Natural killer cell (primary cell): ENCODE results near the gene ERV3-1. TPM values are rescaled to one million over a fixed set of nuclear protein-coding genes. Genes with fewer than 3 reads are reported as not detected.
"Not testable (repeated sequence)": the region's sequence is repeated elsewhere in the genome, so short reads cannot be mapped to it uniquely, and the experiment has no call there.

Experiments
- ATAC-seq, 3 donors: fragments of 150-1000 bp in 2 of 3; fragments of 200-7000 bp in 1 of 3; cut with Tn5 transposase; 1 replicate in 1 of 3; 2 replicates in 2 of 3; pipeline ENCODE4 v1.10.0; 2021; ENCODE audit warnings: mild to moderate bottlenecking in 2 of 3, moderate library complexity in 2 of 3
- DNase-seq, 2 donors: peaks; one replicate each; pipeline versions ENCODE4 v3.0.0 to v3.0.0-alpha.2; 2013 to 2021; ENCODE audit warnings: mixed read lengths in 1 of 2
- H3K27ac ChIP-seq: one replicate; pipeline ENCODE4 v1.5.1; 2013; ENCODE audit warnings: mild to moderate bottlenecking, low read length
- H3K27me3 ChIP-seq: one replicate; pipeline ENCODE4 v1.6.1; 2013; ENCODE audit warnings: low read length; ENCODE audit not compliant: control insufficient read depth, insufficient read depth
- H3K36me3 ChIP-seq: one replicate; pipeline ENCODE4 v1.6.1; 2013; ENCODE audit warnings: low read length; ENCODE audit not compliant: control insufficient read depth, insufficient read depth
- H3K4me1 ChIP-seq: one replicate; pipeline ENCODE4 v1.6.1; 2013; ENCODE audit warnings: low read length; ENCODE audit not compliant: control insufficient read depth, insufficient read depth
- H3K4me3 ChIP-seq: one replicate; pipeline ENCODE4 v1.5.1; 2013; ENCODE audit warnings: low read length
- H3K9me3 ChIP-seq: one replicate; pipeline ENCODE4 v1.6.1; 2013; ENCODE audit warnings: low read length; ENCODE audit not compliant: control insufficient read depth, insufficient read depth
- H3K27ac Mint-ChIP-seq, 2 donors: one replicate each; pipeline ENCODE4 v1.8.0; 2022; ENCODE audit warnings: mild to moderate bottlenecking in 2 of 2, mixed read lengths in 2 of 2, moderate library complexity in 1 of 2
- H3K27me3 Mint-ChIP-seq, 2 donors: one replicate each; pipeline ENCODE4 v1.8.0; 2022; ENCODE audit warnings: low read depth in 2 of 2, mixed read lengths in 2 of 2
- H3K36me3 Mint-ChIP-seq: one replicate; pipeline ENCODE4 v1.8.0; 2022; ENCODE audit warnings: mixed read lengths
- H3K4me1 Mint-ChIP-seq, 2 donors: one replicate each; pipeline ENCODE4 v1.8.0; 2022; ENCODE audit warnings: mixed read lengths in 2 of 2
- H3K4me3 Mint-ChIP-seq: one replicate; pipeline ENCODE4 v1.8.0; 2022; ENCODE audit warnings: mild to moderate bottlenecking, moderate library complexity, mixed read lengths
- H3K9me3 Mint-ChIP-seq, 2 donors: one replicate each; pipeline ENCODE4 v1.8.0; 2022; ENCODE audit warnings: mixed read lengths in 2 of 2
- CTCF ChIP-seq: fragments of 200-600 bp; IDR thresholded peaks from one replicate; pipeline ENCODE4 v1.8.0; 2022; ENCODE audit warnings: antibody characterized with exemption
- WGBS: methylation state at CpG from one replicate; pipeline ENCODE4 v1.1.7; 2013; ENCODE audit warnings: missing lambda C conversion rate; ENCODE audit not compliant: insufficient coverage; 5-methylcytosine and 5-hydroxymethylcytosine counted together
- intact Hi-C: fragments of 100-400 bp; cut with micrococcal nuclease; formaldehyde crosslinking; loops from one replicate; pipeline ENCODE4 v1.14.2; 2022
- total RNA-seq, 4 donors: library from RNA; stranded (reverse); fragments of 120-200 nt in 1 of 4; gene quantifications; one replicate each; pipeline versions ENCODE4 v1.2.3 to v1.2.4, GENCODE V29; 2013 to 2022

The ERV3-1 gene
- total RNA-seq, 3 donors from 2014 or later (not counting 1 experiment from before 2014, with no cell fraction given): 26.3 to 35.1 (median 34.2) TPM

DNA sequence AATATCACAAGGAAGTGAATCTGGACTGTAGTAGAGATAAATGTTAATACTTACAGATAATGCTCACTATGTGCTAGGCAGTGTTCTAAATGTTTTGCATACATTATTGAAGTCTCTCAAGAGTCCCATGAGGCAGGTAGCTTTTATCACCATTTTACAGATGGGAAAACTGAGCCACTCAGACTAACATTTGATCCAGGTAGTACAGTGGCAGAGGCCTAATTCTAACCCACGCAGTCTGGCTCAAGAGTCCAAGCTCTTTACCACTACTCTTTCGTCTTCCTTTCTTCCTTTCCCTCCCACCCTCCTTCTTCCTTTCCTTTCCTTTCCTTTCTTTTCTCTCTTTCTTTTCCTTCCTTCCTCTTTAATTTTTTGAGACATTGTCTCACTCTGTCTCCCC is 39.1 kb upstream of the ERV3-1 start:
- H3K4me3 ChIP-seq, H3K9me3 ChIP-seq, ATAC-seq, H3K27me3 ChIP-seq, intact Hi-C loops, H3K9me3 Mint-ChIP-seq, H3K27ac ChIP-seq, DNase-seq, H3K27me3 Mint-ChIP-seq, H3K36me3 Mint-ChIP-seq, H3K4me3 Mint-ChIP-seq, H3K27ac Mint-ChIP-seq, H3K36me3 ChIP-seq, H3K4me1 ChIP-seq: not testable (repeated sequence)
- H3K4me1 Mint-ChIP-seq: peaks cover 8 to 10% of the 10 kb centered on the region in 2 donors
- 97% methylated on average over 2 of the region's 2 CpGs for WGBS

GRCh38 chr7:65038767-65039166 is 32.3 kb upstream of the ERV3-1 start:
- intact Hi-C loops: loop anchor here (5.0 kb wide), 1 partner anchor 44 kb away; no protein-coding TSS in a partner anchor
- Mint-ChIP-seq H3K4me1 (peaks cover 6 to 11% of the 10 kb centered on the region in 2 donors), H3K4me3 (peak overlapping the region; percentile 85), H3K27ac (peak overlapping the region; percentile 47 to 67)
- H3K36me3 Mint-ChIP-seq, H3K9me3 ChIP-seq, H3K9me3 Mint-ChIP-seq, H3K27me3 Mint-ChIP-seq, H3K36me3 ChIP-seq, H3K27me3 ChIP-seq: not testable (repeated sequence)
- peak overlapping the region; percentile 53 for H3K4me3 ChIP-seq
- peak overlapping the region; percentile 40 for H3K27ac ChIP-seq
- ATAC-seq (peak in 1 of 3 donors; percentile 9), DNase-seq (peak in 1 of 2 donors; percentile 34)
- H3K4me1 ChIP-seq: peaks cover 10% of the 10 kb centered on the region
- WGBS: 0% methylated on average over 35 of the region's 35 CpGs

DNA sequence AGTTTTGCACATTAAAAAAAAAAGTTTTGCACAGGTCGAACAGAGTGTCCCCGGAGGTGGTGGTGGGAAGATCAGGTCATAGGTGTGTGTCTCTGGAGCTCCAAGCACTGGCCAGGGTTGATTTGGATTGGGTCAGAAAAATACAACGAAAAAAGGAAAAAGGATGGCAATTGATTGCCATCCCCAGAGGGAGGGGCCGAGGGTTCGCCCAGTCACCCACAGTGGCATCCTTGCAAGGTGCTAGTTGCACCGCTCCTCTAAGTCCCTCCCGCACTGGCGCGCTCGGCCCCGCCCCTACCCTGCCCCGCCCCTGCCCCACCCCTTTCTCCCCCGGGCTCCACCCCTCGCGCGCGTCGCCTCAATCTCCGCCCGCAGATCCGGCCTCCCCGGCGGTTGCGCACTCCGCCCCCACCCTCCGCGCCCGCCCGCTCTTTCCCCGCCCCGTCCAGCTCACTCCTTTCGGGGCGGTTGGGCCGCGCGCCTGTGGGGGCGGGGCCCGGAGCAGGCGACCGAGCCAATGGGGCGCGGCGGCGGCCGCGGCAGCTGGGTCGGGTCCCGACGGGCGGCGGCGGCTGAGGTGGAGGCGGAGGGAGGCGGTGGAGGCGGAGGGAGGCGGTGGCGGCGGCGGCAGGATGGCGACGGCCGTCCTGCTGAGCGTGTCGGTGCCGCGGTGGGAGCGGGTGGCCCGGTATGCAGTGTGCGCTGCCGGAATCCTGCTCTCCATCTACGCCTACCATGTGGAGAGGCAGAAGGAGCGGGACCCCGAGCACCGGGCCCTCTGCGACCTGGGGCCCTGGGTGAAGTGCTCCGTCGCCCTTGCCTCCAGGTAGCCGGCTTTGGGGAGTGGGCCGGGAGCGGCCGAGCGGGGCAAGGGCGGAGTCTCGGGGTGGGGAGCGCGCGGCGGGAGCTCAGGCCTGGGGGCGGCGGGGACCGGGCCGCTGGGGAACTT is 31.5 kb upstream of the ERV3-1 start:
- Histone ChIP-seq H3K4me3 (peak overlapping the region; percentile 82), H3K9me3 (no peaks in the 10 kb centered on the region), H3K36me3 (no peaks in the 10 kb centered on the region), H3K27me3 (no peaks in the 10 kb centered on the region), H3K27ac (peak overlapping the region; percentile 81), H3K4me1 (peaks cover 10% of the 10 kb centered on the region)
- Mint-ChIP-seq H3K4me3 (peak overlapping the region; percentile 85), H3K9me3 (no peaks in the 10 kb centered on the region), H3K27ac (peak overlapping the region; percentile 50 to 62), H3K4me1 (peaks cover 6 to 11% of the 10 kb centered on the region in 2 donors), H3K36me3 (no peaks in the 10 kb centered on the region), H3K27me3 (no peaks in the 10 kb centered on the region)
- intact Hi-C loops: loop anchor here (5.0 kb wide), 1 partner anchor 44 kb away; no protein-coding TSS in a partner anchor
- 2% methylated on average over 81 of the region's 92 CpGs for WGBS
- no peak for TF ChIP-seq CTCF
- peak; percentile 87 to 97 (median 90) for ATAC-seq
- peak; percentile 66 to 96 for DNase-seq

DNA sequence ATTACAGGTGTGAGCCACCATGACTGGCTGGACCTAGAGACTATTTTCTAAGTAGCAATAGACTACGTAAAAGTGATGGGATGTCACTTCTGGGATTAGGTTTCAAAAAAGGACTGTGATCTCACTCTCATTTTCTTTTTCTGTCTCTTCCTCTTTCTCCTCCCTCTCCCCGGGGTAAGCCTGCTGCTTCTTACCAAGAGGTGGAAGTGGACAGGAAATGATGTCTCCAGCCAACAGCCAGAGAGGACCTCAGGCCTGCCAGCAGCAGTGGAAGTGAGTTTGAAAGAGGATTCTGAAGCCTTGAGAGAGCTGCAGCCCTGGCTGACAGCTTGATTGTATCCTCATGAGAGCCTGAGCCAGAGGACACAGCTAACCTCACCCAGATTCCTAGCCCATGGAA is 30.0 kb upstream of the ERV3-1 start:
- not testable (repeated sequence) for H3K27me3 ChIP-seq, H3K36me3 ChIP-seq, DNase-seq, H3K9me3 ChIP-seq, H3K27ac Mint-ChIP-seq, H3K36me3 Mint-ChIP-seq, H3K4me3 Mint-ChIP-seq, H3K27me3 Mint-ChIP-seq, ATAC-seq, H3K9me3 Mint-ChIP-seq, H3K4me3 ChIP-seq, H3K27ac ChIP-seq
- WGBS: no CpG with 5 or more reads among the region's 2 CpGs
- H3K4me1 Mint-ChIP-seq: peaks cover 6 to 11% of the 10 kb centered on the region in 2 donors
- H3K4me1 ChIP-seq: peaks cover 10% of the 10 kb centered on the region
- intact Hi-C loops: loop anchor here (5.0 kb wide), 1 partner anchor 46 kb away; no protein-coding TSS in a partner anchor

DNA sequence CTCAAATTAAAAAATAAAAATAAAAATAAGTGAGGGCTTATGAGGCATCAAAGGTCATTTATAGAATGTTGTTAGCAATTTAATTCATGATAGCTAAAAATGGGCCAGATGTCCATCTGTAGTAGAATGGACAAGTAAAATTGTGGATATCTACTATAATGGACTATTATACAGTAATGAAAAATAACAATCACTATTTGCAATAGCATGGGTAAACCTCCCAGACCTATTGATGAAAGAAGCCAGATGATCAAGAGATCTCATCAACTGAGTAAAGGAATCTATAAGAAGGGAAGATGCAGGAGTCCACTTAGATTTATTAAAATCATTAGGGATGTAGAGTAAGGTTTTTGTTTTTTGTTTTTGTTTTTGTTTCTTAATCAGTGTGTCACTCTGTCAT is 29.0 kb upstream of the ERV3-1 start:
- not testable (repeated sequence) for H3K27me3 Mint-ChIP-seq, H3K27me3 ChIP-seq, H3K36me3 Mint-ChIP-seq, H3K4me3 ChIP-seq, H3K9me3 ChIP-seq, H3K4me3 Mint-ChIP-seq, H3K36me3 ChIP-seq, ATAC-seq, DNase-seq, H3K27ac ChIP-seq, H3K9me3 Mint-ChIP-seq, H3K27ac Mint-ChIP-seq
- H3K4me1 ChIP-seq: peaks cover 10% of the 10 kb centered on the region
- intact Hi-C loops: loop anchor here (5.0 kb wide), 1 partner anchor 47 kb away; no protein-coding TSS in a partner anchor
- peaks cover 6 to 11% of the 10 kb centered on the region in 2 donors for H3K4me1 Mint-ChIP-seq

DNA sequence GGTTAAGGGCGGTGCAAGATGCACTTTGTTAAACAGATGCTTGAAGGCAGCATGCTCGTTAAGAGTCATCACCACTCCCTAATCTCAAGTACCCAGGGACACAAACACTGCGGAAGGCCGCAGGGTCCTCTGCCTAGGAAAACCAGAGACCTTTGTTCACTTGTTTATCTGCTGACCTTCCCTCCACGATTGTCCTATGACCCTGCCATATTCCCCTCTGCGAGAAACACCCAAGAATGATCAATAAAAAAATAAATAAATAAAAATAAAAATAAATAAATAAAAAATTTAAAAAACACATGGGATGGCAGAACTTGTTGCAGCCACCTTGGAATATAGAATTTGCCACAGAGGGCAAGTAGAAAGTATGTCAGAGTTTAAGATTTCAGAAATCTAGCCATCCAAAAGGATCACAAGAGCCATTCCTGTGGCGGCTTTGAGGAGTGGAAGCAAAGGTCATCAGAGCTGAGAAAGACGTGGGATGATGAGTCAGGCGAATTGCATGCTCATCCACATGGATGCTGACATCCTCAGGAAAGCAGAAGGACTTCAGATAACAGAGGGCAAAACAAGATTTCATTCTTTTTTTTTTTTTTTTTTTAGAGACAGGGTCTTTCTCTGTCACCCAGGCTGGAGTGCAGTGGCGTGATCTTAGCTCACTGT is 27.8 kb upstream of the ERV3-1 start:
- H3K36me3 ChIP-seq, H3K4me3 ChIP-seq, H3K36me3 Mint-ChIP-seq, H3K9me3 Mint-ChIP-seq, H3K4me1 Mint-ChIP-seq, H3K27me3 ChIP-seq, H3K4me3 Mint-ChIP-seq, H3K27me3 Mint-ChIP-seq, DNase-seq, intact Hi-C loops, H3K27ac Mint-ChIP-seq, H3K9me3 ChIP-seq, H3K27ac ChIP-seq, ATAC-seq: not testable (repeated sequence)
- H3K4me1 ChIP-seq: peaks cover 10% of the 10 kb centered on the region
- WGBS: 95% methylated on average over 4 of the region's 10 CpGs

DNA sequence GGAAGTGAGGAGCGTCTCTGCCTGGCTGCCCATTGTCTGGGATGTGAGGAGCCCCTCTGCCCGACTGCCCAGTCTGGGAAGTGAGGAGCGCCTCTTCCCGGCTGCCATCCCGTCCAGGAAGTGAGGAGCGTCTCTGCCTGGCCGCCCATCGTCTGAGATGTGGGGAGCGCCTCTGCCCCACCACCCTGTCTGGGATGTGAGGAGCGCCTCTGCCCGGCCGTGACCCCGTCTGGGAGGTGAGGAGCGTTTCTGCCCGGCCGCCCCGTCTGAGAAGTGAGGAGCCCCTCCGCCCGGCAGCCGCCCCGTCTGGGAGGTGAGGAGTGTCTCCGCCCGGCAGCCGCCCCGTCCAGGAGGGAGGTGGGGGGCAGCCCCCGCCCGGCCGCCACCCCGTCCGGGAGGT is 26.9 kb upstream of the ERV3-1 start:
- H3K27me3 Mint-ChIP-seq, H3K36me3 Mint-ChIP-seq, H3K4me3 Mint-ChIP-seq, intact Hi-C loops, H3K36me3 ChIP-seq, H3K4me1 ChIP-seq, H3K4me3 ChIP-seq, H3K27ac ChIP-seq, ATAC-seq, H3K4me1 Mint-ChIP-seq, H3K9me3 ChIP-seq, DNase-seq, H3K27ac Mint-ChIP-seq, H3K9me3 Mint-ChIP-seq, H3K27me3 ChIP-seq: not testable (repeated sequence)
- whole genome bisulfite sequencing: 97% methylated on average over 17 of the region's 30 CpGs
